ENCODE data around the gene LGALS3BP.
A peak's percentile ranks its signal among the peaks of the same experiment; 100 is the strongest.

The LGALS3BP gene

DNA sequence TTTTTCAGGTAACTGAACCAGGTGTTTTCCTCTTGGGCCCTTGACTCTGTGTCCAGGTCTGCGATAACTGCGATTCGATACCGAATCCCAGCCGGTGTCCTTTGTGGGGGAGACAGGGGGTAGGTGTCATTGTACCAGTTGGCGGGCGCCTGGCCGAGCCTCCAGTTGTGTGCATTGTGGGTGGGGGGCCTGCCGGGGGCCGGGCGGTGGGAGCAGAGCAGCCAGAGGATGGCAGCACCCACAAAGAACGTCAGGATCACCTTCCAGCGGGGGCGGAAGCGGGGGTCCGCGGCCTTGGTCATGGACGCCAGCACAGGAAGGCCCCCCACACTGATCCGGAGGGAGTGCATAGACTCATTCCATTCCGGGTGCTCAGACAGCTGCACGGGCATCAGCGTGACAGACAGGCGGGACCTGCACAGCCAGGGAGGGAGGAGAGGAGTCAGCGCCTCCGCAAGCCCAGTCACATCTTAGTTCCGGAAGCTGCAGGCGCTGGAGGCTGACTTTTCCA lies 17.6 kb upstream of the LGALS3BP start:
- no peak overlapping the region for H3K4me3 ChIP-seq (replicated peaks; ENCODE audit: low read depth, low read length)
- TF ChIP-seq, protein P1, sequence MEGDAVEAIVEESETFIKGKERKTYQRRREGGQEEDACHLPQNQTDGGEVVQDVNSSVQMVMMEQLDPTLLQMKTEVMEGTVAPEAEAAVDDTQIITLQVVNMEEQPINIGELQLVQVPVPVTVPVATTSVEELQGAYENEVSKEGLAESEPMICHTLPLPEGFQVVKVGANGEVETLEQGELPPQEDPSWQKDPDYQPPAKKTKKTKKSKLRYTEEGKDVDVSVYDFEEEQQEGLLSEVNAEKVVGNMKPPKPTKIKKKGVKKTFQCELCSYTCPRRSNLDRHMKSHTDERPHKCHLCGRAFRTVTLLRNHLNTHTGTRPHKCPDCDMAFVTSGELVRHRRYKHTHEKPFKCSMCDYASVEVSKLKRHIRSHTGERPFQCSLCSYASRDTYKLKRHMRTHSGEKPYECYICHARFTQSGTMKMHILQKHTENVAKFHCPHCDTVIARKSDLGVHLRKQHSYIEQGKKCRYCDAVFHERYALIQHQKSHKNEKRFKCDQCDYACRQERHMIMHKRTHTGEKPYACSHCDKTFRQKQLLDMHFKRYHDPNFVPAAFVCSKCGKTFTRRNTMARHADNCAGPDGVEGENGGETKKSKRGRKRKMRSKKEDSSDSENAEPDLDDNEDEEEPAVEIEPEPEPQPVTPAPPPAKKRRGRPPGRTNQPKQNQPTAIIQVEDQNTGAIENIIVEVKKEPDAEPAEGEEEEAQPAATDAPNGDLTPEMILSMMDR (IDR thresholded peaks at IDR 0.05; ENCODE audit: low read depth, low read length, missing control alignments) = no peak
- DNase-seq (ENCODE audit: extremely low read depth, low read depth) = no peak

DNA sequence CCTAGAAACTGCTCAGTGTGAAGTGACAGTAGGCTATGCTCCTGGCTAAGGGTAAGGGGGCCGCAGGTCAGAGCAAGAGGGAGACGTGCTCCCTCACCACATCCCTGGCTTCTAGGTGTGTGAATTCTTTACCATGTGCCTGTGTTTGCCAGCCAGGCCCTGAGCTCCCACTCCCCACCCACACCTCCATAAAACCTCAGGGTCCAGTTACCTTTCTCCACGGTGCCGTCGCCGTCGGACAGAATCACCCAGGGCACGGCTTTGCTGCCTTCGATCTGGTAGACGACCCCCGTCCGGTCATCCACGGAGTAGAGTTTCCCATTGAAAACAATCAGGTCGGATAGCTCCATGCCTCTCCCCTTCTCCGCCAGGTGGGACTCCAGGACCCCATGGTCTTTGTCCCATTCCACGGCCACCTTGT lies 17.1 kb upstream of the LGALS3BP start:
- no peak for DNase-seq (ENCODE audit: extremely low read depth, low read depth)
- H3K4me3 ChIP-seq (replicated peaks; ENCODE audit: low read depth, low read length) = no peak overlapping the region
- TF ChIP-seq, protein P1 (IDR thresholded peaks at IDR 0.05; ENCODE audit: low read depth, low read length, missing control alignments) = no peak

DNA sequence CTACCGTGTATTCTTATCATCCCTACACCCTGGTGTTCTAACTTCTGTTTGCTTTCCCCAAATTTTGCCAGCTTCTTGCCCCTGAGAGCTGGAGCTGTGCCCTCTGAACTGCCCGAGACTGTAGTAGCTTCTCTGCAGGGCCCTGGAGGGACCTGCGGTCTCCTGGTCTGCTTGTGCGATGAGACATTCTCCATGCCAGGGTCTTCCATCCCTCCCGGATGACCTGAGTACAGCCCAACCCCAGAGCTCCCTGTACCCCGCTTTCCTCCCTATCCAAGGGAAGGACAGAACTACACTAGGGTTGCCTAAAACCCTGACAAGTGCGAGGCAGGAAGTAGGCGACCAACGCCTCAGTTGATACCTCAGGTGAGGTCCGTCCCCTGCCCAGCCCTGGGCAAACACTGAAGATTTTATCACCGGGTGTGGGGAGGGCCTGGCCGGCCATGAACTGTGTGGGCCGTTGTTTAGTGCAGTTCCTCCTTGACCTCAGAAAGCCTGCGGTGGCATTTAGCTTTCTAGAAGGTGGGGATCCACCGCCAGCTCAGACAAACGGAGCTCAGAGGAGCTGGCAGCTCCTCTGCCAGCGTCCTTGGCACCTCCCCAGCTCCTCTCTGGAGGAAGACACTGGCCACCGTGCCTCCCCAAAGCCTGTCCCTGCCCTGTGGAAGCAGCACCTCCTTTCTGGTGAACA lies 16.2 kb upstream of the LGALS3BP start:
- TF ChIP-seq, protein P1 (IDR thresholded peaks at IDR 0.05; ENCODE audit: low read depth, low read length, missing control alignments) = no peak
- DNase-seq (ENCODE audit: extremely low read depth, low read depth) = no peak
- no peak overlapping the region for H3K4me3 ChIP-seq (replicated peaks; ENCODE audit: low read depth, low read length)

DNA sequence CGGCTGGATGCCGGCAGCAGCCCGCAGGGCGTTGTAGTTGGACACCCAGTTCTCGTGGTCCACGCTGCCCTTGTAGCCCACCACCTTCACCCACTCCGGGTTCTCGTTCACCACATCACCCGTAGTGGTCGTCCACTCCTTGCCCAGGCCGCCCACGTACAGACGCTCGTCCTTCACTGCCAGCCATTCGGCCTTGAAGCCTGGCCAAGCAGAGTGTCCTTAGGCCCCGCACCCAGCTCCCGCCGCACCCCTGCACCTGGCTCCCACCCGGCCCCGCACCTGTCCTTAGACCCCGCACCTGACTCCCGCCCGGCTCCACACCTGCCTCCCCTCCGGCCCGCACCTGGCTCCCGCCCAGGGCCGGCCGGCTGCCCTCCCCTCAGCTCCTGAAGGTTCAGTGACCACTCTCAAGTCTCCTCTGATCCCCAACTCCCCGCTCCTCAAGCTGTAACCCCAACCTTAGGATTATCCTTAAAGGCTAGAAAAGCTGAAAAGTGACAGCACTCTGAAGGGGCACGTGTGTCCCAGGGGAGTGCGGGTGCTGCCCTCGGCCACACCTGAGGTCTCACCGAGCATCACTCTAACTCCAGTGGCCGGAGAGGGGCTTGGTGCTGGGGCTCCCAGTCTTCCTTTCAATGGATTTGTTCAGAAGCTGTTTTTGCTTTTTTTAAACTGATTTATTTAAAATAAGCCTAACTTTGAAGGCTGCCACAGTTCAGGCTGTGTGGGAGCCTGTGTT lies 15.5 kb upstream of the LGALS3BP start:
- no peak overlapping the region for H3K4me3 ChIP-seq (replicated peaks; ENCODE audit: low read depth, low read length)
- DNase-seq (ENCODE audit: extremely low read depth, low read depth) = no peak
- TF ChIP-seq, protein P1 (IDR thresholded peaks at IDR 0.05; ENCODE audit: low read depth, low read length, missing control alignments) = no peak

DNA sequence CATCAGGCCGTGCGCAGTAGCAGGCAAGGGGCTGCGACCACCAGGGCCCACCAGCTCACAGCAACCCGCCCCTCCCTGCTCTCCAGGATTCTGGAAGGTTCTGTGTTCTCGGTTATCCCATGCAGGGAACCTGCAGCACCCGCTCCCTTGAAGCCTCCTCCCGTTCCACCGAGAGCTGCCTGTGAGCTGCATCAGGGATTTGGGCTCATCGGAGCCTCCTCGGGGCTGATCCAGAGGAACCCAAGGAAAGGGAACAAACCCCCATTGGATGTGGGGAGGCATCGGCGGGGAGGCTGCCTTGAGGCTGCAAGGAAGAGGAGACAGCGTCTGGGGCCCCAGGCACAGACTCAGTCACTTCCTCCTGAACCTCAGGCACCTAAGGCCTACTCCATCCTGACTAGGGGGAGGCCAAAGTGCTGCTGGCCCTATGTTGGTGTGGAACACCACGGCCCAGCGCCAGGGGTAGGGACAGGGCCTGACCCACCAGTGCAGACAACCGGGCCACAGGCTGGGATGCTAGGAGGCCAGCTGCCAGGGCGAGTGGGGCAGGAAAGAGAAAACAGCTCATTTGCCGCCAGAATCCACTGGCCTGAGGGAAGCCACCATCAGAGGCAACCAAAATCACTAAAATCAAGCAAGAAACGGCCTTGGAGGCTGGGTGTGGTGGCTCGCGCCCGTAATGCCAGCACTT lies 14.4 kb upstream of the LGALS3BP start:
- H3K4me3 ChIP-seq (replicated peaks; ENCODE audit: low read depth, low read length) = no peak overlapping the region
- TF ChIP-seq, protein P1 (IDR thresholded peaks at IDR 0.05; ENCODE audit: low read depth, low read length, missing control alignments) = no peak
- no peak for DNase-seq (ENCODE audit: extremely low read depth, low read depth)

DNA sequence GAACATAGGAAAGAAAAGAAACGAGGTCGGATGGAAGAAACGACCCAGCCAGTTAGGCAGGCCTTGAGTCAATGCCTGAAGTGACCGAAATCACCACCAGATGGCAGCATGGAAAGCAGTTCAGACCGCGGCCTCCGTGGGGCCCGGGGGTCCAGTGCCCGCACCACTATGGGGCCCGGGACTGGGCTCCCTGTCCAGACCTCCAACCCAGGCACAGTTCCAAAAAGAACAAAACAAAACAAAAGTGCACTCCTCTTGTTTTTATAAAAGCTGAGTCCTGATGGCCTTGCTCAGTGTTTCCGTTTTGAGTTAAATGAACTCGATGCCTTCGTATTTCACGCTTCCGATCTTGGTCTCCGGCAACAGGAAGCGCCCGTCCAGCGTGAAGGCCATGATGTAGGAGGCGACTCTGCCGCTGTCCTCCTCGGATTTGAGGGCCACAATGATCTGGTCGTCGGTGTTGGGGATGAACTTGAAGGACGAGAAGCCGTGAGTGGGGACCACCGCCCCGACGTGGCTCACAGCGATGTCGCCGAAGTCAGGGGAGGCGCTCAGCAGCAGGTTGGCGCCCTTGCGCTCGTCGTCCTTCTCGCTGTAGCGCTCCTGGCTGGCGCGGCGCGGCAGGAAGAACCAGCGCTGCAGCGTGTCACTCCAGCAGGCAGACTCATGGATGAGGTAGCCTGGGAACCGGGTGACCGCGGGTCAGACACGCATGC lies 13.7 kb upstream of the LGALS3BP start:
- TF ChIP-seq, protein P1 (IDR thresholded peaks at IDR 0.05; ENCODE audit: low read depth, low read length, missing control alignments) = peak; percentile 83
- no peak for DNase-seq (ENCODE audit: extremely low read depth, low read depth)

More for the DNA sequence above, 13.7 kb upstream of the LGALS3BP start:
- H3K4me3 ChIP-seq (replicated peaks; ENCODE audit: low read depth, low read length) = no peak overlapping the region
